ENCODE measurements around the gene RPS6KA3. TPM values are rescaled to one million over a fixed set of nuclear protein-coding genes. Genes with fewer than 3 reads are reported as not detected.

RPS6KA3 gene
- total RNA-seq, 1 experiment from 2014 or later, result 35.0 TPM

DNA sequence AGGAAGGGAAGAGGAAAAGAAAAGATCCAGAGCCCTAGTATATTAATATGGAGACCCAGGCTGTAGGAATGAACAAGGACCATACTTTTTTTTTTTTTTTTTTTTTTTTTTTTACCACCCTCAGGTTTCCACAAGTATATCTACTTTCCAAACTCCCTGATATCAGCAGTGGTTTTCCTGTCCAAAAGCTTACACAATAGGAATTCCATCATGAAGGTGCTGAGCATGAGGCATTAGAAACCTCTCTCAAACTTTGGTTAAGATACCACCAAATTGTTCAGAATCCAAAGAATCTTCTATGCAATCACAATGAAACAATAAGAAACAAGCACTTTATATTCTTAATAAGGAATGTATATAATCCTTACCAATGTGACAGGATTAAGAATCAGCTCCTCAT, 26.5 kb downstream of the RPS6KA3 start:
- no peak overlapping the region for H3K4me2 ChIP-seq (ENCODE audit: low read depth, low read length, poor library complexity, severe bottlenecking)
- H3K27me3 ChIP-seq (ENCODE audit: low read length), result no peaks in the 10 kb centered on the region
- H3K27ac ChIP-seq (ENCODE audit: low read length), result no peak overlapping the region
- no peak overlapping the region for H2AFZ ChIP-seq (ENCODE audit: low read length)
- no peaks in the 10 kb centered on the region for H3K4me1 ChIP-seq (ENCODE audit: low read length)
- 0 out of 2 replicates have a peak, but pooled peaks cover 2% of the 10 kb centered on the region for H3K9me3 ChIP-seq (ENCODE audit: low read length)
- H3K9me2 ChIP-seq (replicated peaks; ENCODE audit: insufficient read depth, low read length), result no peaks in the 10 kb centered on the region
- H3K9ac ChIP-seq (ENCODE audit: low read length), result no peak overlapping the region
- peaks cover 96% of the 10 kb centered on the region for H3K79me2 ChIP-seq (ENCODE audit: low read length)
- peaks cover 35% of the 10 kb centered on the region; the same call in 1 of the 2 replicates for H3K36me3 ChIP-seq (ENCODE audit: insufficient read depth, low read length)
- no peak for DNase-seq
- H4K20me1 ChIP-seq (ENCODE audit: insufficient read depth, low read depth, low read length), result no peaks in the 10 kb centered on the region
- H3K4me3 ChIP-seq (ENCODE audit: low read length), result no peak overlapping the region

DNA sequence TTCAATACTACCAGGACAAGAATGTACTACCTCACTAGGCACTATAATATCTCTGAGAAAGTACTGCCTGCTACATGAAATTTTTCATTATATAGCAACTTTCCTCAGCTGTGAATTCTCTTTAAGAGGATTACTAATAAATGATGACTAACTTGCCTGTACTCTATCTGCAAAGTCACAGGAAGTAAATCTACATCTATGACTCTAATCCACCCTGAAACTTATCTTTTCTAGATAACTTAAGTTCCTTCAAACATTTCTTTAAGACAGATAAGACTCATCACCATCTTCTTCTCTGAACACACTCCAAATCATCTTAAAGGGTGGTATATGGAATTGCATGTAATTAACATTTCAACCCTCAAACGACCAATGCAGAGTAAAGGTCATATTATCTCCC, 28.8 kb downstream of the RPS6KA3 start:
- peaks cover 38% of the 10 kb centered on the region; the same call in 1 of the 2 replicates for H3K36me3 ChIP-seq (ENCODE audit: insufficient read depth, low read length)
- no peak overlapping the region for H3K9ac ChIP-seq (ENCODE audit: low read length)
- H3K27ac ChIP-seq (ENCODE audit: low read length), result no peak overlapping the region
- no peaks in the 10 kb centered on the region for H3K4me1 ChIP-seq (ENCODE audit: low read length)
- no peak overlapping the region for H3K4me3 ChIP-seq (ENCODE audit: low read length)
- 0 out of 2 replicates have a peak, but pooled peaks cover 2% of the 10 kb centered on the region for H3K9me3 ChIP-seq (ENCODE audit: low read length)
- H3K9me2 ChIP-seq (replicated peaks; ENCODE audit: insufficient read depth, low read length), result no peaks in the 10 kb centered on the region
- DNase-seq, result no peak
- no peaks in the 10 kb centered on the region for H4K20me1 ChIP-seq (ENCODE audit: insufficient read depth, low read depth, low read length)
- H3K27me3 ChIP-seq (ENCODE audit: low read length), result no peaks in the 10 kb centered on the region
- H3K79me2 ChIP-seq (ENCODE audit: low read length), result peaks cover 78% of the 10 kb centered on the region
- no peak overlapping the region for H3K4me2 ChIP-seq (ENCODE audit: low read depth, low read length, poor library complexity, severe bottlenecking)
- no peak overlapping the region for H2AFZ ChIP-seq (ENCODE audit: low read length)

DNA sequence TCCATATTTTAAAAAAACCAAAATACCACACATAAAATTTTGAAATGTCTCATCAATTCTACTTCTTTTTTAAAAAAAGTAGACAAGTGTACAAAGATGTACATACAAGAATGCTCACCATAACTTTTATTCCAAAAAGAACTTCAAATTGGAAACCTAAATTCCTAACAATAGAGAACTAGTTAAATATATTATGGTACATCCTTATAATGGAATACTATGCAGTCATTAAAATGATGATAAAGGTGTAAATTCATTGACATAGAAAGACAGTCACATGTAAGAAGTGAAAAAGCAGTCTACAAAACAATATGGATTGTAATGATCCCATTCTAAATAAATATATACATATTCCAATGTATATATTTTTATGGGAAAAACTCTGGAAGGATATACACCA, 31.0 kb downstream of the RPS6KA3 start:
- no peak overlapping the region for H2AFZ ChIP-seq (ENCODE audit: low read length)
- peaks cover 27% of the 10 kb centered on the region; the same call in 1 of the 2 replicates for H3K36me3 ChIP-seq (ENCODE audit: insufficient read depth, low read length)
- H3K4me3 ChIP-seq (ENCODE audit: low read length), result no peak overlapping the region
- no peaks in the 10 kb centered on the region for H3K9me2 ChIP-seq (replicated peaks; ENCODE audit: insufficient read depth, low read length)
- H3K27ac ChIP-seq (ENCODE audit: low read length), result no peak overlapping the region
- no peak for DNase-seq
- H3K79me2 ChIP-seq (ENCODE audit: low read length), result peaks cover 61% of the 10 kb centered on the region
- no peaks in the 10 kb centered on the region for H4K20me1 ChIP-seq (ENCODE audit: insufficient read depth, low read depth, low read length)
- no peak overlapping the region for H3K9ac ChIP-seq (ENCODE audit: low read length)
- no peak overlapping the region for H3K4me2 ChIP-seq (ENCODE audit: low read depth, low read length, poor library complexity, severe bottlenecking)
- H3K27me3 ChIP-seq (ENCODE audit: low read length), result no peaks in the 10 kb centered on the region
- no peaks in the 10 kb centered on the region for H3K9me3 ChIP-seq (ENCODE audit: low read length)
- no peaks in the 10 kb centered on the region for H3K4me1 ChIP-seq (ENCODE audit: low read length)

DNA sequence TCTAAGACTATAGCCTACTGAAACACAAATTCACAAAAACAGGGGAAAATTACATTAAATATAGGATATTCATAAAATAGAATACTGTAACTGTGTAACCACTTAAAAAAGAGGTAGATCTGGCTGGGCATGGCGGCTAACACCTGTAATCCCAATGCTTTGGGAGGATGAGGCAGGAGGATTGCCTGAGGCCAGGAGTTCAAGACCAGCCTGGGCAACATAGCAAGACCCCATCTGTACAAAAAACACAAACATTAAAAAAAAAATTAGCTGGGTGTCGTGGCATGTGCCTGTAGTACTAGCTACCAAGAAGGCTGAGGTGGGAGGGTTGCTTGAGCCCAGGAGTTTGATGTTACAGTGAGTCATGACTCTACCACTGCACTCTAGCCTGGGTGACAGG, 33.4 kb downstream of the RPS6KA3 start:
- Histone ChIP-seq H2AFZ (ENCODE audit: low read length) (no peak overlapping the region), H3K4me3 (ENCODE audit: low read length) (no peak overlapping the region), H3K9me2 (replicated peaks; ENCODE audit: insufficient read depth, low read length) (no peaks in the 10 kb centered on the region), H3K27me3 (ENCODE audit: low read length) (no peaks in the 10 kb centered on the region), H3K4me2 (ENCODE audit: low read depth, low read length, poor library complexity, severe bottlenecking) (no peak overlapping the region), H3K9ac (ENCODE audit: low read length) (no peak overlapping the region), H3K36me3 (ENCODE audit: insufficient read depth, low read length) (peaks cover 22% of the 10 kb centered on the region; the same call in 1 of the 2 replicates), H3K9me3 (ENCODE audit: low read length) (no peaks in the 10 kb centered on the region), H3K4me1 (ENCODE audit: low read length) (no peaks in the 10 kb centered on the region), H4K20me1 (ENCODE audit: insufficient read depth, low read depth, low read length) (no peaks in the 10 kb centered on the region), H3K27ac (ENCODE audit: low read length) (no peak overlapping the region), H3K79me2 (ENCODE audit: low read length) (peaks cover 49% of the 10 kb centered on the region)
- DNase-seq, result no peak

DNA sequence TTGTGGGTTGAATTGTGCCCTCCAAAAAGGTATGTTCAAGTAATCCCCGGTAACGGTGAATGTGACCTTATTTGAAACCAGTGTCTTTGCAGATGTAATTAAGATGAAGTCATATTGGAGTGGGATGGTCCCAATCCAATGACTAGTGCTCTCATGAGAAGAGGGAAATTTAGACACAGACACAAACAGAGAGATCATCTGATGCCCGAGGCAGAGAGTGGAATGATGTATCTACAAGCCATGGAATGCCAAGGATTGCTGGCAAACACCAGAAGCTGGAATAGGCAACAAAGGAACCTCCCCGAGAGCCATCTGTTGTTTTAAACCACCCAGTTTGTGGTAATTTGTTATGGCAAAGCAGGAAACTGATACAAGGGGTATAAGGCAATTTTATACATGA, 35.1 kb downstream of the RPS6KA3 start:
- Histone ChIP-seq H3K4me3 (ENCODE audit: low read length) (no peak overlapping the region), H3K36me3 (ENCODE audit: insufficient read depth, low read length) (peaks cover 15% of the 10 kb centered on the region; the same call in 1 of the 2 replicates)
- no peak for DNase-seq

DNA sequence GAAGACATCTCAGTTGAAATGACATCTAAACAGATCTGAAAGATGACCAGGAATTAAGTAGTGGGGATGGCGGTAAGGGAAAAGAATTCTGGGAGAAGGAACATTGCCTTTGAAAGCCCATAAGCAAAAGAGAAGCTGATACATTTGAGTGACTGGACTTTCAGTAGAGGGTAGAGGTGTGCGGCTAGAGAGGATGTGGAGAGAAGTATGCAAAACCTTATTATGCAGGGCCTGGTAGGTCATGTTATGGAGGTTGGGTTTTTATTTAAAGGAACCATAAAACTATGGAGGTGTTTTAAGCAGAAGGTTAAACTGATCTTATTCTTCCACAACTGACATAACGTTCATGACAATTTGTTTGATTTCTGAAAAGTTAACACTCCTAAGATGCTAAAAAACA, 36.3 kb downstream of the RPS6KA3 start:
- H3K27ac ChIP-seq (ENCODE audit: low read length), result no peak overlapping the region
- no peaks in the 10 kb centered on the region for H3K9me3 ChIP-seq (ENCODE audit: low read length)
- no peaks in the 10 kb centered on the region for H4K20me1 ChIP-seq (ENCODE audit: insufficient read depth, low read depth, low read length)

More for the DNA sequence above, 35.1 kb downstream of the RPS6KA3 start:
- Histone ChIP-seq H3K79me2 (ENCODE audit: low read length) (peaks cover 42% of the 10 kb centered on the region), H3K9ac (ENCODE audit: low read length) (no peak overlapping the region), H3K27ac (ENCODE audit: low read length) (no peak overlapping the region), H2AFZ (ENCODE audit: low read length) (no peak overlapping the region), H4K20me1 (ENCODE audit: insufficient read depth, low read depth, low read length) (no peaks in the 10 kb centered on the region), H3K27me3 (ENCODE audit: low read length) (no peaks in the 10 kb centered on the region), H3K4me1 (ENCODE audit: low read length) (no peaks in the 10 kb centered on the region), H3K4me2 (ENCODE audit: low read depth, low read length, poor library complexity, severe bottlenecking) (no peak overlapping the region), H3K9me2 (replicated peaks; ENCODE audit: insufficient read depth, low read length) (no peaks in the 10 kb centered on the region), H3K9me3 (ENCODE audit: low read length) (no peaks in the 10 kb centered on the region)

DNA sequence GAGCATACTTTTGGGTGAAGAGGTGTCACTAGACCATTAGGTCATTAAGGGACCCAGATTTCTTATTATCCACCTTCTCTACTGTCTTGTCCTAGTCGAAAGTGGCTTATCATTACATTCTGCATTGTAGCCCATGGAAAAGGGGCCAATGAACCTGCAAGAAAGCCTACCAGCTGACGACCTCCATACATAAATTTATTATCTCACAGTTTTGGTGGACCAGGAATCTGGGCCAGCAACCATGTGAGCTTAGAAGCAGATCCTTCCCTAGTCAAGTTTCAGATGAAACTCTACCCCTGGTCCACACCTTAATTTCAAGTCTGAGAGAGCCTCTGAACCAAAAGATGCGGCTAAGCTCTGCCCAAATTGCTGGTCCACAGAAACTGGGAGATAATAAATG, 37.6 kb downstream of the RPS6KA3 start:
- H3K4me3 ChIP-seq (ENCODE audit: low read length), result no peak overlapping the region
- peaks cover 44% of the 10 kb centered on the region for H3K79me2 ChIP-seq (ENCODE audit: low read length)
- no peaks in the 10 kb centered on the region for H3K27me3 ChIP-seq (ENCODE audit: low read length)
- no peaks in the 10 kb centered on the region for H3K9me3 ChIP-seq (ENCODE audit: low read length)
- H2AFZ ChIP-seq (ENCODE audit: low read length), result no peak overlapping the region
- H3K4me1 ChIP-seq (ENCODE audit: low read length), result no peaks in the 10 kb centered on the region
- peaks cover 3% of the 10 kb centered on the region; the same call in 1 of the 2 replicates for H3K36me3 ChIP-seq (ENCODE audit: insufficient read depth, low read length)
- H3K9me2 ChIP-seq (replicated peaks; ENCODE audit: insufficient read depth, low read length), result no peaks in the 10 kb centered on the region
- DNase-seq, result no peak
- no peaks in the 10 kb centered on the region for H4K20me1 ChIP-seq (ENCODE audit: insufficient read depth, low read depth, low read length)
- H3K9ac ChIP-seq (ENCODE audit: low read length), result no peak overlapping the region
- no peak overlapping the region for H3K27ac ChIP-seq (ENCODE audit: low read length)
- no peak overlapping the region for H3K4me2 ChIP-seq (ENCODE audit: low read depth, low read length, poor library complexity, severe bottlenecking)

More for the DNA sequence above, 36.3 kb downstream of the RPS6KA3 start:
- Histone ChIP-seq H3K4me3 (ENCODE audit: low read length) (no peak overlapping the region), H3K36me3 (ENCODE audit: insufficient read depth, low read length) (peaks cover 5% of the 10 kb centered on the region; the same call in 1 of the 2 replicates), H3K4me2 (ENCODE audit: low read depth, low read length, poor library complexity, severe bottlenecking) (no peak overlapping the region), H2AFZ (ENCODE audit: low read length) (no peak overlapping the region), H3K27me3 (ENCODE audit: low read length) (no peaks in the 10 kb centered on the region), H3K9me2 (replicated peaks; ENCODE audit: insufficient read depth, low read length) (no peaks in the 10 kb centered on the region), H3K4me1 (ENCODE audit: low read length) (no peaks in the 10 kb centered on the region), H3K9ac (ENCODE audit: low read length) (no peak overlapping the region), H3K79me2 (ENCODE audit: low read length) (peaks cover 39% of the 10 kb centered on the region)
- no peak for DNase-seq

DNA sequence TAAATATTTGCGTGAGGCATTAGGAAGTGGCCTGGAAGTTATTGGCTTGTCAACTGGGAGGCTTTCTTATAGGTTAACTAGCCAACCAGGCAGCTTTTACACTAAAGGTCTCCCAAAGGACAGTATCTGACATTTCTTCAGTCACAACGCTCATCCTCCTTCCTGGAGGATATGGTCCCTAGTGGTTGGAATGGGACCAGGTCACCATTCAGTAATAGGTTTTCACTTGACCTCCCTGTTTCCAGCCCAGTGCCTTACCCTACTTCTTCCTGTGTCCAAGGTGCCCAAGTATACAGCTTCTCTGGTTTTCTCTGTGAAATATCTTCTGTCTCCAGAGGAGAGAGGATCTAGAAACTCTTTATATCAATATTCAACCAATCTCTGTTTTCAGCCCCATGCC, 38.5 kb downstream of the RPS6KA3 start:
- no peaks in the 10 kb centered on the region for H3K9me3 ChIP-seq (ENCODE audit: low read length)
- no peak overlapping the region for H3K4me2 ChIP-seq (ENCODE audit: low read depth, low read length, poor library complexity, severe bottlenecking)
- peaks cover 53% of the 10 kb centered on the region for H3K79me2 ChIP-seq (ENCODE audit: low read length)
- H3K4me1 ChIP-seq (ENCODE audit: low read length), result no peaks in the 10 kb centered on the region
- H2AFZ ChIP-seq (ENCODE audit: low read length), result no peak overlapping the region
- H3K9me2 ChIP-seq (replicated peaks; ENCODE audit: insufficient read depth, low read length), result no peaks in the 10 kb centered on the region
- no peak overlapping the region for H3K27ac ChIP-seq (ENCODE audit: low read length)
- H3K36me3 ChIP-seq (ENCODE audit: insufficient read depth, low read length), result peaks cover 1% of the 10 kb centered on the region; the same call in 1 of the 2 replicates
- no peak for DNase-seq
- H3K4me3 ChIP-seq (ENCODE audit: low read length), result no peak overlapping the region
- no peak overlapping the region for H3K9ac ChIP-seq (ENCODE audit: low read length)
- H3K27me3 ChIP-seq (ENCODE audit: low read length), result no peaks in the 10 kb centered on the region
- H4K20me1 ChIP-seq (ENCODE audit: insufficient read depth, low read depth, low read length), result no peaks in the 10 kb centered on the region
